ENCODE results near the gene SLC35B2. TPM values are rescaled to one million over a fixed set of nuclear protein-coding genes. Genes with fewer than 3 reads are reported as not detected.
A peak's percentile ranks its signal among the peaks of the same experiment; 100 is the strongest.

SLC35B2 gene
- total RNA-seq, 1 donor from 2014 or later: 20.0 TPM

GRCh38 chr6:44270526-44271405, 13.4 kb upstream of the SLC35B2 start:
- DNase-seq: no peak
- intact Hi-C loops (cut with micrococcal nuclease): no loop called here
- no peak for ATAC-seq

GRCh38 chr6:44269921-44270525, 12.7 kb upstream of the SLC35B2 start, which contains the start of gene TMEM151B:
Gene TMEM151B (plus strand): TSS chr6:44270450. CDS start chr6:44270743, 293 bp downstream.
- intact Hi-C loops (cut with micrococcal nuclease): loop anchor here (5.0 to 10.0 kb wide), 2 partner anchors 45 to 67 kb away; partner anchors contain the start of gene AARS2
- ATAC-seq (no peak), DNase-seq (no peak)

GRCh38 chr6:44269178-44269920, 12.0 kb upstream of the SLC35B2 start:
- intact Hi-C loops (cut with micrococcal nuclease): loop anchor here (5.0 to 10.0 kb wide), 2 partner anchors 45 to 68 kb away; partner anchors contain the start of gene AARS2
- DNase-seq (no peak), ATAC-seq (no peak)

GRCh38 chr6:44268095-44268628, 10.8 kb upstream of the SLC35B2 start:
- ATAC-seq (no peak), DNase-seq (no peak)
- intact Hi-C loops (cut with micrococcal nuclease): loop anchor here (5.0 to 10.0 kb wide), 2 partner anchors 47 to 69 kb away; partner anchors contain the start of gene AARS2

- intact Hi-C loops (cut with micrococcal nuclease): loop anchor here (5.0 to 10.0 kb wide), 2 partner anchors 48 to 70 kb away; partner anchors contain the start of gene AARS2
- ATAC-seq: no peak
- no peak for DNase-seq
Measured at GRCh38 chr6:44267252-44267651, 9.9 kb upstream of the SLC35B2 start.

GRCh38 chr6:44266347-44266746, 9.0 kb upstream of the SLC35B2 start:
- DNase-seq (no peak), ATAC-seq (no peak)
- intact Hi-C loops (cut with micrococcal nuclease): loop anchor here (5.0 to 10.0 kb wide), 2 partner anchors 48 to 71 kb away; partner anchors contain the start of gene AARS2

- no peak for DNase-seq
- no peak for ATAC-seq
- intact Hi-C loops (cut with micrococcal nuclease): loop anchor here (5.0 to 10.0 kb wide), 2 partner anchors 49 to 72 kb away; partner anchors contain the start of gene AARS2
Measured at GRCh38 chr6:44265722-44266233, 8.4 kb upstream of the SLC35B2 start.

- ATAC-seq: peak; percentile 96
- peak; percentile 98 for DNase-seq
- intact Hi-C loops (cut with micrococcal nuclease): loop anchor here (5.0 to 10.0 kb wide), 2 partner anchors 50 to 72 kb away; partner anchors contain the start of gene AARS2
Measured at GRCh38 chr6:44265007-44265721, 7.8 kb upstream of the SLC35B2 start, which contains the start of gene NFKBIE. Gene NFKBIE (minus strand): TSS chr6:44265551. CDS start chr6:44265346, 205 bp downstream.

- ATAC-seq: peak; percentile 5
- intact Hi-C loops (cut with micrococcal nuclease): loop anchor here (5.0 to 10.0 kb wide), 2 partner anchors 50 to 73 kb away; partner anchors contain the start of gene AARS2
- peak; percentile 63 for DNase-seq
Measured at GRCh38 chr6:44264154-44265006, 7.1 kb upstream of the SLC35B2 start.

GRCh38 chr6:44263354-44264100, 6.2 kb upstream of the SLC35B2 start:
- DNase-seq (no peak), ATAC-seq (no peak)
- intact Hi-C loops (cut with micrococcal nuclease): loop anchor here (10.0 kb wide), 1 partner anchor 51 kb away; the partner anchor contains the start of gene AARS2

GRCh38 chr6:44262467-44263353, 5.4 kb upstream of the SLC35B2 start:
- intact Hi-C loops (cut with micrococcal nuclease): loop anchor here (10.0 kb wide), 1 partner anchor 52 kb away; the partner anchor contains the start of gene AARS2
- ATAC-seq: no peak

GRCh38 chr6:44261581-44261980, 4.3 kb upstream of the SLC35B2 start:
- no peak for DNase-seq
- intact Hi-C loops (cut with micrococcal nuclease): loop anchor here (10.0 kb wide), 1 partner anchor 53 kb away; the partner anchor contains the start of gene AARS2
- ATAC-seq: no peak

More at GRCh38 chr6:44262467-44263353, 5.4 kb upstream of the SLC35B2 start:
- no peak for DNase-seq

- no peak for DNase-seq
- intact Hi-C loops (cut with micrococcal nuclease): loop anchor here (10.0 kb wide), 1 partner anchor 54 kb away; the partner anchor contains the start of gene AARS2
- no peak for ATAC-seq
Measured at GRCh38 chr6:44260451-44261297, 3.3 kb upstream of the SLC35B2 start.

GRCh38 chr6:44260011-44260410, 2.7 kb upstream of the SLC35B2 start:
- intact Hi-C loops (cut with micrococcal nuclease): loop anchor here (10.0 kb wide), 1 partner anchor 55 kb away; the partner anchor contains the start of gene AARS2
- DNase-seq: no peak
- no peak for ATAC-seq

All from left ventricle myocardium superior (tissue), 1 donor.